NCI-H82 (cell line): ENCODE data around the gene TRABD2B.

ENCODE experiments used
- DNase-seq: peaks from one replicate; lab custom pipeline; 2025; lab: John Stamatoyannopoulos, UW

The TRABD2B gene

DNA sequence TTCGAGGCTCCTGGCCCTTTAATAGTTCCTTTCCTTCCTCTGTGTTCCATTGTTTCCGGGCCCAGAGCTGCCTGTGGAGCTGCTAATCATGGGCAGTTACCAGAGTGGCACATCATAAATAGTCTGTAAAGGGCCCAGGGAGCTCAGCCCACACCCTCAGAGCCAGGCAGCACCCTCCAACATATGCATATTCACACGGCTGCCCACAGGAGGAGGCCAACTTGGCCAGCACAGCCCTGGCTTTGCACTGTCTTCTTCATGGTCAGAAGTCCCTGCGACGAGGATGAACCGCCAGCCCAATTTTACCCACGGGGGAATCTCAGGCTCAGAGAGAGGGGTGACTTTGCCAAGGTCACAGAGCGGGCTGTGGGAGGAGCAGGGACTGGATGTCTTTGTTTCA, 172.5 kb downstream of the TRABD2B start:
- no peak for DNase-seq

- DNase-seq = no peak
Measured at GRCh38 chr1:47824297-47824696, 172.9 kb downstream of the TRABD2B start.

GRCh38 chr1:47823040-47823808, 174.0 kb downstream of the TRABD2B start:
- peak; percentile 19 for DNase-seq

DNA sequence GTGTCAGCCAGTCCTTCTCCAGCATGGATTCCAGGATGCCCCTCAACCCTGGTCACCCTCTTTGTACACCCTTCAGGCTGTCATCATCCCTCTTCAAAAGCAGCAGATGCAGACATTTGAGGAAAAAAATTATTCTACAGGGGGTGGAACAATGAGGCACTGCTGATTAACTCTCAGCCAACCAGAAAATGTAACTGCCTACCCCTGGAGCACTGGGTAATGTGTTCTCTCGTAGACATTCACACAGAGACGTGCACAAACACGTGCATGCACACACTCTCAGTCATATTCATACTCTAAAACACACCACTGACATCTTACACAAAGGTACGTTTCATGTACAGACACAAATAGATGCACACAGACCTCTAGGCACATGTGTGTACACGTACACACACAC, 175.4 kb downstream of the TRABD2B start:
- DNase-seq = no peak

- no peak for DNase-seq
Measured at GRCh38 chr1:47819574-47819888, 177.7 kb downstream of the TRABD2B start.

DNA sequence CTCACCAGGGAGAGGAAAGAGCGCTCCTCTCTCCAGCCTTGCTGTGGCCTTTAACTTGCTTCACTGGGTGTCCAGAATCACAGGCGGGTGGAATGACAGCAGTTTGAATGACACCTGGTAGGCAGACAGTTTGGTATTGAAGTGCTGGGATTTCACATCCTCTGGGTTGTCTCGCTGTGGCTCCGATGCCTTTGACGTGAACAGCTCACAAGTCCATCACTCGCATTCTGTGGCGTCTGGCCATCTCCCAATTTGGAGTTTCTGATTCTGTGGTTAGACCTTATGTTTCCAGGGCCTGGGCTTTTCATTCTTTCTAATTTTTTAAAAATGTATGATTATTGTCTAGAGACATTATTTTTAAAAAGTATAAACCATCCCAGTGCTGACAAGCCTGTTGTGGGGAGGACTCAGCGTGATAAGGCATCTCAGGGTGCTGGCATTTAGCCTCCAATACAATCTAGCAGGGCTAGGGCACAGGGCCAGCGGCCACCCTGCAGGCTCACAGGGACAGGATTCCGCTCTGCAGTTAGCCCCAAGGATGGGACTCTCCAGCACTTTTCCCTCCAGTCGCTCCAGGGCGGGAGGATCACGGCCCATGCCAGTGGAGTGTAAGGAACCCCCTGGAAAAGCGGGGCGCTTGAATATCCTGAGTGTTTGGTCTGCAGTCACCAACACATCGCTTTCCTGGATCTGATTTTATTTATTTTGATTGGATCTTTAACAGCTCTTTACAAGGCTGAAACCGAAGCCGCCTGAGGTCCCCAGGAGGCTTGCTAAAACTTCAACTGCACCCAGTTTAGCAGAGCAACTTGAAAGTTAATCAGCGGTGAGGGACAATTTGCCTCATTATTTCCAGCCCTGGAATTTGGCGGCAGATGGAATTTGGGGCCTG, 178.3 kb downstream of the TRABD2B start:
- DNase-seq = no peak

GRCh38 chr1:47817861-47818260, 179.3 kb downstream of the TRABD2B start:
- no peak for DNase-seq

GRCh38 chr1:47816325-47817071, 180.7 kb downstream of the TRABD2B start:
- DNase-seq = no peak

DNA sequence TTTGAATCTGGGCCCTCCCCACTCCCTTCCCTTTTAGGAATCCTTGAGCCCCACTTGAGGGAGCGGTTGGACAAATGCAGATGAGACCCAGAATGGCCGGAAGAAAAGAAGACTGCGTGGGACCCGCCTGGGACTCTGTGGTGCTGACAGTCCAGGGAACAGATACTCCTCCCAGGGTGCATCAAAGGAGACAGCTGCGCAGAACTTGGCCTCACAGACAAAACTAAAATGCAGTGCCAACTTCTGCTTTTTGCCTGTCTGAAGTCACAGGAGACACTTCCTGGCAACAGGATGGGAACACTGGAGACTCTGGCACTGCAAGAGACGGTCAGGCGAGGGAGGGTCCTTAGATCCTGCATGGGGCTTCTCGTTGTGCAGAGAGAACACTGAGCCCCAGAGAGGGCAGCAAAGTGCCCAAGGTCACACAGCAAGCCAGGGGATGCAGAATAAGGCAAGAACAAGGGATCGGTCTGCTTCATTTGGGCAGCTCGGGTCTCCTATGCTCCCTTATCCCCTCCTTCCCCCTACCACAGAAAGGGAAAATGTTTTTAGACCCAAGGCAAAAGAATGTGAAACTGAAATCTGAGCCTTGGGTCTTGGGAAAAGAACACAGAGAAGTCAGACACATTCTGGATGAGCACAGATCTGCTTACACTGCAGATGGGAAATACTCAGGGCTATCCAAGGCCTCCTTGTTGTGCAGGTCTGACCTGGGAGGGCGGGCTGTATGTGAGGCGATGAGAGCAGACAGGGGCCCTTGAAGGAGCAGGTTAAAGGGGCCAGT, 182.4 kb downstream of the TRABD2B start:
- DNase-seq = no peak

DNA sequence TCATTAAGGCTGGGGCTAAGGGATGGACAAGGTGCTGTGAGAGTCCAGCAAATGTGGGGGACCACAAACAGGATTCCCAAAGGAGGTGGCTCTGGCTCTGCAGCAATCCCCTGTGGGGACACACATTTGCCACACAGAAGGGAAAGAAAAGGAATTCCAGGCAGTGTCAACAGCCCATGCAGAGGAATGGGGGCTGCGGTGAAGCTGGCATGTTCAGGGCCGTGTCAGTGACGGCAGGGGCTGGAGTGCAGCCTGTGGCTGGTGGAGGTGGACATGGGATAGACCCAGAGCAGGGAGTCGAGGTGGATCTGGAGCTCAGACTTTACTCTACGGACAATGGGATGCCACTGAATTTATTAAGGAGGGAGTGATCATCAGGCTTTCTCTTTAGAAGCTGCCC, 183.2 kb downstream of the TRABD2B start:
- DNase-seq = no peak

- peak; percentile 21 for DNase-seq
Measured at GRCh38 chr1:47812904-47813514, 184.2 kb downstream of the TRABD2B start.

DNA sequence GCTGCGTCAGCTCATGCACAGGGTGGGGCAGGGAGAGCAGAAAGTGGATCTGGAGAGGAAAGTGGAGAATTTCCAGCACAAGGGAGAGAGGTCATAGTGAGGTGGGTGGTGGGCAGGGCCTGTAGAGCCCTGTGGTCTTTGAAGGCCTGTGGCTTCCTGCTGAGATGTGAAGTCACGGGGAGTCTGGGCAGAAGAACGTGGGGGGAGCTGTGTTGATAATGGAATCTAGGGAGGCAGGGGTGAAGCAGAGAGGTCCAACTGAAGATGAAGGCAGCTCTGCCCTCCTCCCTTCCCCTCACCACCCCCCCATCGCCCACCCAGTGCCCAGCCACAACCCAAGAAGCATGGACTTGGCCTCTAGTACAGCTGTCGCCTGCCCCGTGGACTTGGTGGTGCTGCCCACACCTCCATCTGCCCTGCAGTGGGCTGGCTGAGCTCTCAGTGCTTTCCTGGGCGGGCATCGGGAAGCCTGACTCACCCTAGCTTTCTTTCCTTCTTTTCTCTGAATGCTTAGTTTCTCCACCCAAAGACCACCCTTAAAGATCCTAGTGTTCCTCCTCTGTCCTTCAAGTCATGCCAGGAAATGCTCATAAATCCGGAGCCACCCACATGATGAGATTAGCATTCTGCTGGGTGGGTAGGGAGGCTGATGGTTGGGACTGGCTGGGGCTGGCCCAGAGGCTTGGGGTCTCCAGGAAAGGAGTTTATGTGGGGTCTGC, 186.1 kb downstream of the TRABD2B start:
- DNase-seq = no peak

DNA sequence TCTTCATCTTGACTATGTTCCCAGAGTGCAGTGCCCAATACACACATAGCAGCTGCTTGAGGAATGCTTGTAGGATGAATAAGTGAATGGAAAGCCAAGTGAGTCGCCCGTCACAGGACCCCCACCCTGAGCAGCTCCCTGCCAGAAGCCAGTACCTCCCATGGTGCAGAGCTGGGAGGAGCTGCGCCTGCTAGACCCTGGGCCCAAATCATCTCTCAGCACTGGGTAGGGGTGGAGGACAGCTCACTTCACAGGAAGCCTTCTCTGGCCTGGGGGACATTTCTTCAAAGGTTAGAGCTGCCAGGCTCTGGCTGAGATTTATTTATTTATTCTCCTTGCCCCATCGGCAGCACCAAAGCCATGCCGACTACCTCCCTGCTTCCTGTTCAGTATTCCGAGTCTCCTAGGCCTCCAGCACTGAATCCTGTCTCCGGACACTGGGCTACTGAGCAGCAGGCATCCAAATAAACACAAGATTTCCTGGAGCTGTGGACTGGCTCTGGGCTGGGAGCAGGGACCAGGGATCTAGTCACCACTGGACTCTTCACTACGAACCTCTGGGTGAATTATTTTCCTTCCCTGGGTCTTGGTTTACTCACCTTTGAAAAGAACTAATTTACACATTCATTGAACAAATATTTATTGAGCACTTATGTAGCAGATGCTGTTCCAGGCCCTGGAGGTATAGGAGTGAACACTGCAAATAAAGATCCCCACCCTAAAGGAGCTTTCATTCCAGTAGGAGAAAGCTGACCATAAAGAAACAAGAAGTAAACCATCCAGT, 187.7 kb downstream of the TRABD2B start:
- no peak for DNase-seq

GRCh38 chr1:47808612-47809011, 188.6 kb downstream of the TRABD2B start:
- no peak for DNase-seq

GRCh38 chr1:47805921-47806361, 191.2 kb downstream of the TRABD2B start:
- peak; percentile 98 for DNase-seq

GRCh38 chr1:47805018-47805417, 192.2 kb downstream of the TRABD2B start:
- no peak for DNase-seq

GRCh38 chr1:47803815-47804501, 193.2 kb downstream of the TRABD2B start:
- DNase-seq = peak; percentile 84

GRCh38 chr1:47797575-47797974, 199.6 kb downstream of the TRABD2B start:
- DNase-seq = no peak

- DNase-seq = no peak
Measured at GRCh38 chr1:47796626-47797025, 200.6 kb downstream of the TRABD2B start.
